OCI-LY7 (cell line): Measurements from ENCODE around the gene FEN1.

ENCODE experiments used
- CTCF ChIP-seq: fragments of 200-600 bp; sonication (generic); conservative IDR thresholded peaks from 2 replicates; pipeline ENCODE4 v1.5.1; 2014; ENCODE audit warnings: mild to moderate bottlenecking, antibody characterized with exemption, low read length, moderate library complexity, mixed read lengths
- EZH2phosphoT487 ChIP-seq: fragments of 200-600 bp; sonication (generic); IDR thresholded peaks from 2 replicates; pipeline ENCODE4 v1.6.1; 2018; ENCODE audit warnings: low read depth, borderline replicate concordance, mild to moderate bottlenecking, mixed run types, antibody characterized with exemption, low read length, moderate library complexity, mixed read lengths

GRCh38 chr11:61771195-61771894, 21.4 kb upstream of the FEN1 start:
- TF ChIP-seq CTCF (no peak), EZH2phosphoT487 (no peak)
